ENCODE data around the gene S1PR5. TPM values are rescaled to one million over a fixed set of nuclear protein-coding genes. Genes with fewer than 3 reads are reported as not detected.

S1PR5 gene
- total and polyA plus RNA-seq, 10 of the 15 experiments (the other 5 are each of a cell fraction or from before 2014, with no cell fraction given) = 0.04 TPM; not detected in 9

DNA sequence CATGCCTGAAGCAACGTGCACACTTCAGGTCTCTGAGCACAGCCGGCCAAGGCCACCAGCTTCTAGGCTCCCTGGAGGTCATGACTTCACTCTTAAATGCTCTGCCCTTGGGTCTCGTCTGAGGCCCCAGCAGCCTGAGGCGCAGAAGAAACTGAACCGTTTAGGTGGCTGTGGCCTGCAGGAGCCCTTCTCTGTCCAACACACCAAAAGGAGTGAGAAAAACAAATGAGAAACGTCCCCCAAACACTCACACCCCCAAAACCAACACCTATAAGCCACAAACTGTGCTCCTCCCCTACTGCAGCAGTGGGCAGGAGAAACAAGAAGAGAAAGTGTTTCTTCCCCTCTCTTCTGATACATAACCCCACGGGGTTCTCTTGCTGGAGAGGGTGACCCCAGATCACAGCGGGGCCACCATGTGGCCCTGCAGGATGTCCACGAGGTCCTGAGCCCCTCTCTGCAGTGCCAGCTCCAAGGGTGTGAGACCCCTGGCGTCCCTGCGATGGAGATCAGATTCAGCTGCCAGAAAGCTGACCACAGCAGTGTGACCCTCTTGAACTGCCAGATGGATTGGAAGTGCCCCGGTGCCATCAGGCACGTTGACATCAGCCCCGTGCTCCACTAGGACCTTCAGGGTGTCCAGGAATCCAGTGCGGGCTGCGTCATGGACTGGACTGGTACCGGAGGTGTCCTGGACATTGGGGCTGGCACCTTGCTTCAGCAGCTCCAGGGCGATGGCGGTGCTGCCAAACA is 49.6 kb upstream of the S1PR5 start (continued):
- TF ChIP-seq TCF3 (IDR thresholded peaks at IDR 0.05; ENCODE audit: borderline replicate concordance, insufficient read depth, low read depth, low read length) = no peak
- no peak for TF ChIP-seq ZBTB33 (IDR thresholded peaks at IDR 0.05)
- TF ChIP-seq YBX1 (IDR thresholded peaks at IDR 0.05) = no peak
- peak; percentile 91 for TF ChIP-seq RUNX3 (IDR thresholded peaks at IDR 0.05; ENCODE audit: low read length)
- TF ChIP-seq BACH1 (IDR thresholded peaks at IDR 0.05; ENCODE audit: borderline replicate concordance) = no peak
- no peak for TF ChIP-seq SREBF2 (IDR thresholded peaks at IDR 0.05; ENCODE audit: low read length)
- no peak for TF ChIP-seq E2F4 (IDR thresholded peaks at IDR 0.05; ENCODE audit: low read depth, low read length)
- no peak for TF ChIP-seq PAX5 (IDR thresholded peaks at IDR 0.05; ENCODE audit: borderline replicate concordance, low read depth, low read length)
- peak; percentile 54 for TF ChIP-seq ATF7 (IDR thresholded peaks at IDR 0.05; ENCODE audit: low read depth)
- no peak for TF ChIP-seq ETV6 (conservative IDR thresholded peaks at IDR 0.05 in 1 of 2, IDR thresholded peaks at IDR 0.05 in 1 of 2; ENCODE audit: borderline replicate concordance in 1 of 2, low read depth in 1 of 2)
- no peak for TF ChIP-seq ZZZ3 (IDR thresholded peaks at IDR 0.05; ENCODE audit: control insufficient read depth, insufficient read length, low read depth)
- no peak for TF ChIP-seq NR2C2 (IDR thresholded peaks at IDR 0.05; ENCODE audit: borderline replicate concordance, control insufficient read depth, insufficient read length, low read depth)
- no peak for TF ChIP-seq KAT2A (conservative IDR thresholded peaks at IDR 0.05; ENCODE audit: control insufficient read depth, low read depth, low read length)
- no peak for TF ChIP-seq ZBTB11 (CRISPR knock-in tag; IDR thresholded peaks at IDR 0.05)
- TF ChIP-seq POLR2AphosphoS5 (IDR thresholded peaks at IDR 0.05; ENCODE audit: low read length) = peak; percentile 73
- TF ChIP-seq SUPT20H (IDR thresholded peaks at IDR 0.05; ENCODE audit: borderline replicate concordance, control insufficient read depth, low read depth, low read length) = no peak
- no peak for TF ChIP-seq SMC3 (IDR thresholded peaks at IDR 0.05; ENCODE audit: borderline replicate concordance, low read length)
- peak in 1 of 2 experiments; percentile 2; a peak in 1 of 4 replicates for TF ChIP-seq IKZF2 (IDR thresholded peaks at IDR 0.05)
- no peak for TF ChIP-seq GABPA (IDR thresholded peaks at IDR 0.05; ENCODE audit: low read depth)
- TF ChIP-seq STAT1 (conservative IDR thresholded peaks at IDR 0.05) = no peak
- TF ChIP-seq JUND (IDR thresholded peaks at IDR 0.05; ENCODE audit: low read depth, low read length) = no peak
- TF ChIP-seq RELB (IDR thresholded peaks at IDR 0.05; ENCODE audit: low read depth) = 0 out of 2 replicates have a peak, but pooled peaks have one; percentile 44

All from GM12878 (cell line).